Peyer's patch (tissue), 4 donors: ENCODE data around the gene TGM5.

Experiments
- POLR2A ChIP-seq, 2 donors: fragments of 450-650 bp; IDR thresholded peaks; one replicate each; pipeline ENCODE4 v1.5.1; 2017; ENCODE audit warnings: antibody characterized with exemption in 2 of 2, mild to moderate bottlenecking in 2 of 2, moderate library complexity in 2 of 2
- TF ChIP-seq, protein P1 (sequence below), 6 experiments: fragments of 450-650 bp in 4 of 6; fragments of 200-600 bp in 2 of 6; sonication (generic) in 1 of 6; IDR thresholded peaks; one replicate each; pipeline ENCODE4 v1.5.1; 2017 to 2019; ENCODE audit warnings: antibody characterized with exemption in 6 of 6, mild to moderate bottlenecking in 3 of 6, moderate library complexity in 1 of 6

GRCh38 chr15:43242616-43243015, 24.1 kb downstream of the TGM5 start:
- TF ChIP-seq, protein P1, sequence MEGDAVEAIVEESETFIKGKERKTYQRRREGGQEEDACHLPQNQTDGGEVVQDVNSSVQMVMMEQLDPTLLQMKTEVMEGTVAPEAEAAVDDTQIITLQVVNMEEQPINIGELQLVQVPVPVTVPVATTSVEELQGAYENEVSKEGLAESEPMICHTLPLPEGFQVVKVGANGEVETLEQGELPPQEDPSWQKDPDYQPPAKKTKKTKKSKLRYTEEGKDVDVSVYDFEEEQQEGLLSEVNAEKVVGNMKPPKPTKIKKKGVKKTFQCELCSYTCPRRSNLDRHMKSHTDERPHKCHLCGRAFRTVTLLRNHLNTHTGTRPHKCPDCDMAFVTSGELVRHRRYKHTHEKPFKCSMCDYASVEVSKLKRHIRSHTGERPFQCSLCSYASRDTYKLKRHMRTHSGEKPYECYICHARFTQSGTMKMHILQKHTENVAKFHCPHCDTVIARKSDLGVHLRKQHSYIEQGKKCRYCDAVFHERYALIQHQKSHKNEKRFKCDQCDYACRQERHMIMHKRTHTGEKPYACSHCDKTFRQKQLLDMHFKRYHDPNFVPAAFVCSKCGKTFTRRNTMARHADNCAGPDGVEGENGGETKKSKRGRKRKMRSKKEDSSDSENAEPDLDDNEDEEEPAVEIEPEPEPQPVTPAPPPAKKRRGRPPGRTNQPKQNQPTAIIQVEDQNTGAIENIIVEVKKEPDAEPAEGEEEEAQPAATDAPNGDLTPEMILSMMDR (IDR thresholded peaks at IDR 0.05), result no peak
- TF ChIP-seq POLR2A (IDR thresholded peaks at IDR 0.05), result no peak
